H1 (cell line): ENCODE data around the gene NUMB. TPM values are rescaled to one million over a fixed set of nuclear protein-coding genes. Genes with fewer than 3 reads are reported as not detected.

Source experiments
- CTCF ChIA-PET: fragments of 300-600 bp; sonication (Branson Sonifier 250); formaldehyde crosslinking; loops from one replicate; lab custom pipeline; 2021; ENCODE audit not compliant: partially characterized antibody; lab: Charles Lee
- POLR2A ChIA-PET: fragments of 300-600 bp; sonication (Branson Sonifier 250); formaldehyde crosslinking; loops from one replicate; lab custom pipeline; 2021; ENCODE audit warnings: inconsistent platforms; ENCODE audit not compliant: partially characterized antibody; lab: Charles Lee
- DNase-seq, 2 experiments: peaks; one replicate each; pipeline versions ENCODE4 v3.0.0 to v3.0.0-alpha.2; 2010 to 2022; ENCODE audit warnings: low spot score in 2 of 2, low read depth in 1 of 2, mixed read lengths in 1 of 2
- FAIRE-seq: peaks from 2 replicates; lab custom pipeline; 2011; peaks lifted over from hg19 to GRCh38; lab: Jason Lieb, UNC
- H2AFZ ChIP-seq: 2 replicates; pipeline ENCODE4 v1.8.1; 2012; ENCODE audit warnings: low read length, inconsistent platforms
- H2AK5ac ChIP-seq: 2 replicates; pipeline ENCODE4 v1.6.1; 2013; ENCODE audit warnings: low read depth, low read length
- H2BK120ac ChIP-seq: replicated peaks from 2 replicates; pipeline ENCODE3; 2013; ENCODE audit warnings: low read depth, low read length, inconsistent platforms
- H2BK12ac ChIP-seq: 2 replicates; pipeline ENCODE4 v1.6.1; 2013; ENCODE audit warnings: low read depth, low read length
- H2BK15ac ChIP-seq: 2 replicates; pipeline ENCODE4 v1.6.1; 2013; ENCODE audit warnings: low read length
- H2BK20ac ChIP-seq: 2 replicates; pipeline ENCODE4 v1.6.1; 2013; ENCODE audit warnings: low read length
- H2BK5ac ChIP-seq: 2 replicates; pipeline ENCODE4 v1.6.1; 2013; ENCODE audit warnings: low read depth, low read length
- H3K14ac ChIP-seq: 2 replicates; pipeline ENCODE4 v1.6.1; 2013; ENCODE audit warnings: inconsistent platforms; ENCODE audit not compliant: insufficient read length
- H3K18ac ChIP-seq: 2 replicates; pipeline ENCODE4 v1.6.1; 2013; ENCODE audit warnings: low read length; ENCODE audit errors: extremely low read depth
- H3K23ac ChIP-seq: 2 replicates; pipeline ENCODE4 v1.6.1; 2013; ENCODE audit warnings: inconsistent platforms; ENCODE audit not compliant: insufficient read length
- H3K23me2 ChIP-seq: 2 replicates; pipeline ENCODE4 v1.6.1; 2013; ENCODE audit warnings: low read depth, low read length
- H3K27ac ChIP-seq: 2 replicates; pipeline ENCODE4 v1.6.1; 2011; ENCODE audit warnings: low read depth, low read length, inconsistent platforms
- H3K27me3 ChIP-seq, 4 experiments: replicated peaks in 1 of 4; 1 replicate in 1 of 4; 2 replicates in 3 of 4; pipeline versions ENCODE4 v1.6.1 to v1.8.1; 2011 to 2013; ENCODE audit warnings: low read length in 3 of 4, mild to moderate bottlenecking in 3 of 4, inconsistent platforms in 2 of 4, mixed read lengths in 2 of 4, moderate library complexity in 1 of 4; ENCODE audit not compliant: control insufficient read depth in 3 of 4, insufficient read depth in 3 of 4; ENCODE audit errors: extremely low read depth in 1 of 4
- H3K36me3 ChIP-seq, 4 experiments: 2 replicates each; pipeline versions ENCODE4 v1.6.1 to v1.8.1; 2011 to 2013; ENCODE audit warnings: mild to moderate bottlenecking in 4 of 4, low read length in 3 of 4, moderate library complexity in 2 of 4, control low read depth in 1 of 4, inconsistent platforms in 1 of 4; ENCODE audit not compliant: insufficient read depth in 4 of 4, control insufficient read depth in 2 of 4
- H3K4ac ChIP-seq: replicated peaks from 2 replicates; pipeline ENCODE3; 2013; ENCODE audit warnings: low read length, low read depth, mixed read lengths, inconsistent platforms; ENCODE audit not compliant: insufficient read length
- H3K4me1 ChIP-seq, 4 experiments: replicated peaks in 1 of 4; 1 replicate in 1 of 4; 2 replicates in 3 of 4; pipeline versions ENCODE4 v1.6.1 to v1.8.1; 2011 to 2013; ENCODE audit warnings: low read length in 3 of 4, inconsistent platforms in 2 of 4, mixed read lengths in 1 of 4; ENCODE audit not compliant: insufficient read depth in 4 of 4, control insufficient read depth in 3 of 4
- H3K4me2 ChIP-seq, 2 experiments: 2 replicates each; pipeline versions ENCODE4 v1.6.1 to v1.8.1; 2011 to 2013; ENCODE audit warnings: low read depth in 2 of 2, low read length in 2 of 2, control low read depth in 1 of 2, inconsistent platforms in 1 of 2, mild to moderate bottlenecking in 1 of 2; ENCODE audit not compliant: insufficient read depth in 1 of 2
- H3K4me3 ChIP-seq, 4 experiments: fragments of 200-600, 300-600 bp in 1 of 4; sonication (generic), shearing (Covaris generic), sonication (Bioruptor Twin) in 1 of 4; 2 replicates each; pipeline versions ENCODE4 v1.5.1 to v1.8.1; 2011 to 2016; ENCODE audit warnings: low read length in 4 of 4, low read depth in 3 of 4, control low read depth in 2 of 4, inconsistent platforms in 2 of 4, mild to moderate bottlenecking in 2 of 4, mixed read lengths in 1 of 4, moderate library complexity in 1 of 4; ENCODE audit not compliant: insufficient read depth in 2 of 4; ENCODE audit errors: extremely low read depth in 1 of 4
- H3K56ac ChIP-seq: replicated peaks from 2 replicates; pipeline ENCODE3; 2013; ENCODE audit warnings: low read depth, mild to moderate bottlenecking, mixed read lengths, low read length, inconsistent platforms; ENCODE audit not compliant: insufficient read length
- H3K79me1 ChIP-seq: 2 replicates; pipeline ENCODE4 v1.6.1; 2013; ENCODE audit warnings: low read depth, low read length, control low read depth
- H3K79me2 ChIP-seq, 2 experiments: 2 replicates each; pipeline versions ENCODE4 v1.6.1 to v1.8.1; 2012 to 2013; ENCODE audit warnings: low read length in 2 of 2, mild to moderate bottlenecking in 2 of 2, inconsistent platforms in 1 of 2; ENCODE audit not compliant: insufficient read depth in 2 of 2, control insufficient read depth in 1 of 2
- H3K9ac ChIP-seq, 4 experiments: replicated peaks in 1 of 4; 1 replicate in 1 of 4; 2 replicates in 3 of 4; pipeline versions ENCODE4 v1.6.1 to v1.8.1; 2011 to 2013; ENCODE audit warnings: low read depth in 3 of 4, low read length in 3 of 4, control low read depth in 2 of 4, mild to moderate bottlenecking in 2 of 4, moderate library complexity in 2 of 4, inconsistent platforms in 1 of 4; ENCODE audit errors: extremely low read depth in 1 of 4
- H3K9me3 ChIP-seq, 2 experiments: 2 replicates each; pipeline versions ENCODE4 v1.6.1 to v1.8.1; 2012 to 2013; ENCODE audit warnings: mild to moderate bottlenecking in 2 of 2, moderate library complexity in 2 of 2, control low read depth in 1 of 2, inconsistent platforms in 1 of 2, low read depth in 1 of 2, low read length in 1 of 2, mixed read lengths in 1 of 2; ENCODE audit not compliant: insufficient read depth in 2 of 2
- H4K20me1 ChIP-seq, 2 experiments: replicated peaks in 1 of 2; 2 replicates each; pipeline versions ENCODE3 to v1.8.1; 2011 to 2013; ENCODE audit warnings: inconsistent platforms in 2 of 2, low read length in 2 of 2, mild to moderate bottlenecking in 1 of 2; ENCODE audit not compliant: insufficient read depth in 2 of 2, control insufficient read depth in 1 of 2
- H4K5ac ChIP-seq: 2 replicates; pipeline ENCODE4 v1.6.1; 2013; ENCODE audit warnings: low read length, low read depth, mixed read lengths, inconsistent platforms; ENCODE audit not compliant: insufficient read length
- H4K8ac ChIP-seq: 2 replicates; pipeline ENCODE4 v1.8.0; 2013; ENCODE audit warnings: mild to moderate bottlenecking, moderate library complexity, low read length, inconsistent platforms; ENCODE audit not compliant: insufficient read depth; ENCODE audit errors: extremely low read depth
- H4K91ac ChIP-seq: replicated peaks from 2 replicates; pipeline ENCODE3; 2013; ENCODE audit warnings: low read length, mixed read lengths, inconsistent platforms; ENCODE audit not compliant: insufficient read length
- CBX5 ChIP-seq: fragments of 300-800, 300-1000 bp; sonication (generic); IDR thresholded peaks from 2 replicates; pipeline ENCODE4 v1.7.1; 2016; ENCODE audit warnings: antibody characterized with exemption, low read length, low read depth
- FOSL1 ChIP-seq: IDR thresholded peaks from 2 replicates; pipeline ENCODE4 v1.6.1; 2011; ENCODE audit warnings: mild to moderate bottlenecking, low read depth, low read length, moderate library complexity; ENCODE audit not compliant: insufficient read depth
- MAFK ChIP-seq: IDR thresholded peaks from 2 replicates; pipeline ENCODE4 v1.6.1; 2012; ENCODE audit warnings: low read depth, mild to moderate bottlenecking, improper control_type of control experiment, low read length
- POLR2AphosphoS5 ChIP-seq: IDR thresholded peaks from 2 replicates; pipeline ENCODE4 v1.6.1; 2011; ENCODE audit warnings: low read depth, low read length
- POU5F1 ChIP-seq: IDR thresholded peaks from 2 replicates; pipeline ENCODE4 v1.6.1; 2011; ENCODE audit warnings: low read depth, mild to moderate bottlenecking, low read length, moderate library complexity
- SP2 ChIP-seq: IDR thresholded peaks from 2 replicates; pipeline ENCODE4 v1.6.1; 2012; ENCODE audit warnings: mild to moderate bottlenecking, low read length, inconsistent platforms
- SRF ChIP-seq: IDR thresholded peaks from 2 replicates; pipeline ENCODE4 v1.6.1; 2011; ENCODE audit warnings: mild to moderate bottlenecking, low read depth, low read length, moderate library complexity
- USF2 ChIP-seq: IDR thresholded peaks from 2 replicates; pipeline ENCODE4 v1.6.1; 2011; ENCODE audit warnings: low read length, improper control_type of control experiment
- ZNF274 ChIP-seq: IDR thresholded peaks from 2 replicates; pipeline ENCODE4 v1.7.0; 2012; ENCODE audit warnings: low read length, borderline replicate concordance; ENCODE audit errors: extremely low read depth
- WGBS, 2 experiments: shearing (Covaris generic) in 1 of 2; methylation state at CpG; one replicate each; pipeline versions ENCODE4 v1.1.6 to v1.1.7; 2013 to 2015; ENCODE audit warnings: low lambda C conversion rate in 2 of 2, mixed read lengths in 2 of 2, inconsistent platforms in 1 of 2, low coverage in 1 of 2, missing lambda C conversion rate in 1 of 2; ENCODE audit not compliant: insufficient replicate concordance in 2 of 2, insufficient coverage in 1 of 2, insufficient read length in 1 of 2; ENCODE audit errors: extremely low coverage in 1 of 2, missing lambda C conversion rate in 1 of 2; 5-methylcytosine and 5-hydroxymethylcytosine counted together
- polyA plus RNA-seq, 7 experiments: library from polyadenylated mRNA; depleted of rRNA in 3 of 7; stranded (reverse) in 5 of 7; unstranded in 2 of 7; fragments of >200 nt in 5 of 7; fragments of 200-250 nt in 2 of 7; gene quantifications; 1 replicate in 5 of 7; 2 replicates in 1 of 7; 4 replicates in 1 of 7; pipeline versions ENCODE4 v1.2.1 to v1.2.3, GENCODE V29; 2011 to 2013; ENCODE audit warnings: missing spikeins in 2 of 7, mixed read lengths in 2 of 7
- total RNA-seq: library from RNA; stranded (reverse); fragmentation: NEBNext Ultra II Directional; extraction: Animal tissue kit (Norgen Biotek cat#: 25700); gene quantifications from 2 replicates; pipeline ENCODE4 v1.2.1, GENCODE V29; 2021
- TF ChIP-seq, protein P1 (sequence below): IDR thresholded peaks from 2 replicates; pipeline ENCODE4 v1.6.1; 2011; ENCODE audit warnings: low read depth, mild to moderate bottlenecking, low read length; ENCODE audit not compliant: insufficient read depth

Gene NUMB
- total and polyA plus RNA-seq, 2 of the 8 experiments (the other 6 are each of a cell fraction or from before 2014, with no cell fraction given) = 54.3 to 78.1 TPM

DNA sequence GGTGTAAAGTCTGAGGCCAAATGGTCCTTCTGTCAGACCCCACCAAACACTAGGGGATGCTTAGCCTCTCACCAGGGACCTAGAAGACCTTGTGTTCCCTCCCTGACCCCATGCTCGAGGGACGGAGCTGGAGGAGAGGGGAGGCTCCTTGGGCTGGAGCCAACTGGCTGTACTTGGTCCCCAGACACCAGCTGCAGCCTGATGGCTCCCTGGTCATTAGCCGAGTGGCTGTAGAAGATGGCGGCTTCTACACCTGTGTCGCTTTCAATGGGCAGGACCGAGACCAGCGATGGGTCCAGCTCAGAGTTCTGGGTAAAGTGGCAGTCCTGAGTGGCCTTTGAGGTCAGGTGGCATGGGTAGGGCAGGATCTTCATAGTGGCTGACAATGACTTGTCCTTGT lies 192.0 kb downstream of the NUMB start:
- no peak overlapping the region for H3K4ac ChIP-seq
- H4K8ac ChIP-seq = no peak overlapping the region
- H3K56ac ChIP-seq = no peak overlapping the region
- no peak overlapping the region for H3K4me2 ChIP-seq
- TF ChIP-seq USF2 = no peak
- TF ChIP-seq ZNF274 = no peak
- TF ChIP-seq FOSL1 = no peak
- no peak for TF ChIP-seq SP2
- no peak for TF ChIP-seq CBX5
- TF ChIP-seq SRF = no peak
- TF ChIP-seq POU5F1 = no peak
- TF ChIP-seq MAFK = no peak
- no peak for TF ChIP-seq POLR2AphosphoS5
- TF ChIP-seq, protein P1, sequence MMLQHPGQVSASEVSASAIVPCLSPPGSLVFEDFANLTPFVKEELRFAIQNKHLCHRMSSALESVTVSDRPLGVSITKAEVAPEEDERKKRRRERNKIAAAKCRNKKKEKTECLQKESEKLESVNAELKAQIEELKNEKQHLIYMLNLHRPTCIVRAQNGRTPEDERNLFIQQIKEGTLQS = no peak
- whole genome bisulfite sequencing, 2 experiments = 99% methylated on average over 7 of the region's 7 CpGs; no CpG with 5 or more reads in 1 of the 2 experiments
- no peak overlapping the region for H2BK20ac ChIP-seq
- peaks cover 3 to 25% (median 11%) of the 10 kb centered on the region in 4 experiments; a peak in 7 of 8 replicates for H3K36me3 ChIP-seq
- no peaks in the 10 kb centered on the region; the same call in 1 of the 2 replicates for H3K23me2 ChIP-seq
- peaks cover 0 to 4% (median 0%) of the 10 kb centered on the region in 4 experiments; a peak in 1 of 7 replicates for H3K27me3 ChIP-seq
- H3K9me3 ChIP-seq = no peaks in the 10 kb centered on the region
- no peak overlapping the region for H2BK5ac ChIP-seq
- CTCF ChIA-PET = interaction anchor here (1.0 to 5.1 kb wide), 10 partner anchors 9 to 206 kb away, joined by 3 to 46 read pairs (median 5); no protein-coding TSS in a partner anchor
- peaks cover 0 to 6% (median 3%) of the 10 kb centered on the region in 4 experiments; a peak in 5 of 7 replicates for H3K4me1 ChIP-seq
- no peak overlapping the region for H3K14ac ChIP-seq
- no peaks in the 10 kb centered on the region for H3K79me1 ChIP-seq
- peaks cover 0 to 1% of the 10 kb centered on the region in 2 experiments for H4K20me1 ChIP-seq
- no peak overlapping the region for H3K18ac ChIP-seq
- H4K91ac ChIP-seq = no peak overlapping the region
- no peak overlapping the region for H4K5ac ChIP-seq
- H2AFZ ChIP-seq = no peak overlapping the region
- no peak for FAIRE-seq
- H3K23ac ChIP-seq = no peak overlapping the region
- POLR2A ChIA-PET = interaction anchor here (0.6 to 3.8 kb wide), 6 partner anchors 8 to 196 kb away, joined by 3 to 21 read pairs (median 5); no protein-coding TSS in a partner anchor
- H2BK120ac ChIP-seq = no peak overlapping the region
- no peak overlapping the region for H2BK12ac ChIP-seq
- no peak for DNase-seq
- H3K79me2 ChIP-seq = no peaks in the 10 kb centered on the region
- H2BK15ac ChIP-seq = no peak overlapping the region
- H3K9ac ChIP-seq = no peak overlapping the region
- H3K27ac ChIP-seq = no peak overlapping the region
- H2AK5ac ChIP-seq = no peak overlapping the region
- H3K4me3 ChIP-seq = no peak overlapping the region
